PC-3 (cell line): ENCODE data around the gene RPL37A.

ENCODE experiments used
- EZH2 ChIP-seq: fragments of 300-600 bp; sonication (generic); IDR thresholded peaks from one replicate; pipeline ENCODE4 v1.6.1; 2017; ENCODE audit warnings: antibody characterized with exemption, mild to moderate bottlenecking, low read length; ENCODE audit not compliant: unreplicated experiment
- EZH2phosphoT487 ChIP-seq: fragments of 300-600 bp; sonication (generic); IDR thresholded peaks from 2 replicates; pipeline ENCODE4 v1.6.1; 2018; ENCODE audit warnings: mild to moderate bottlenecking, antibody characterized with exemption, low read length, borderline replicate concordance
- TF ChIP-seq, protein P1 (sequence below): fragments of 300-600 bp; sonication (generic); conservative IDR thresholded peaks from 2 replicates; pipeline ENCODE4 v1.5.1; 2017; ENCODE audit warnings: antibody characterized with exemption, low read depth, mild to moderate bottlenecking, low read length

DNA sequence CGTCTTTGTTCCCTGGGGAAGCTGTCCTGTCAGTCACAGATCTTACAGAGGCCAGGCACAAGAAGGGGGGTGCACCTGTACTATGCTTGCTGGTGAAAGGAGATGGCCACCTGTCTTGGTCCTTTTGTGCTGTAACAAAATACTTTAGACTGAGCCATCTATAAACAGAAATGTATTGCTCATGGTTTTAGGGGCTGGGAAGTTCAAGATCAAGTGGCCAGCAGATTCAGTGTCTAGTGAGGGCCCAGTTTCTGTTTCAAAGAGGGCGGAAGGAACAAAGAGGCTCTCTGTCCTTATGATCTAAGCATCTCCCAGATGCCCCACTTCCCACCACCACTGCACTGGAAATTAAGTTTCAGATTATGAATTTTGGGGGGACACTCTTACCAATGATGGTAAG lies 35.5 kb upstream of the RPL37A start:
- TF ChIP-seq, protein P1, sequence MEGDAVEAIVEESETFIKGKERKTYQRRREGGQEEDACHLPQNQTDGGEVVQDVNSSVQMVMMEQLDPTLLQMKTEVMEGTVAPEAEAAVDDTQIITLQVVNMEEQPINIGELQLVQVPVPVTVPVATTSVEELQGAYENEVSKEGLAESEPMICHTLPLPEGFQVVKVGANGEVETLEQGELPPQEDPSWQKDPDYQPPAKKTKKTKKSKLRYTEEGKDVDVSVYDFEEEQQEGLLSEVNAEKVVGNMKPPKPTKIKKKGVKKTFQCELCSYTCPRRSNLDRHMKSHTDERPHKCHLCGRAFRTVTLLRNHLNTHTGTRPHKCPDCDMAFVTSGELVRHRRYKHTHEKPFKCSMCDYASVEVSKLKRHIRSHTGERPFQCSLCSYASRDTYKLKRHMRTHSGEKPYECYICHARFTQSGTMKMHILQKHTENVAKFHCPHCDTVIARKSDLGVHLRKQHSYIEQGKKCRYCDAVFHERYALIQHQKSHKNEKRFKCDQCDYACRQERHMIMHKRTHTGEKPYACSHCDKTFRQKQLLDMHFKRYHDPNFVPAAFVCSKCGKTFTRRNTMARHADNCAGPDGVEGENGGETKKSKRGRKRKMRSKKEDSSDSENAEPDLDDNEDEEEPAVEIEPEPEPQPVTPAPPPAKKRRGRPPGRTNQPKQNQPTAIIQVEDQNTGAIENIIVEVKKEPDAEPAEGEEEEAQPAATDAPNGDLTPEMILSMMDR, result no peak
- TF ChIP-seq EZH2phosphoT487 (no peak), EZH2 (no peak)
